Trophoblast cell (in vitro differentiated cells and primary cell): Measurements from ENCODE around the gene RNF181.

Source experiments
- DNase-seq, 2 donors: peaks; one replicate each; pipeline ENCODE4 v3.0.0-alpha.2; 2016
- H2AFZ ChIP-seq: 2 replicates; pipeline ENCODE4 v1.6.1; 2013; ENCODE audit warnings: low read length, moderate library complexity, mild to moderate bottlenecking; ENCODE audit not compliant: insufficient read depth, poor library complexity
- H2AK5ac ChIP-seq: 2 replicates; pipeline ENCODE4 v1.6.1; 2013; ENCODE audit warnings: mild to moderate bottlenecking, low read length
- H2BK120ac ChIP-seq: 2 replicates; pipeline ENCODE4 v1.6.1; 2013; ENCODE audit warnings: low read length, mild to moderate bottlenecking, moderate library complexity; ENCODE audit not compliant: insufficient read depth, poor library complexity
- H2BK12ac ChIP-seq: 2 replicates; pipeline ENCODE4 v1.6.1; 2013; ENCODE audit warnings: mild to moderate bottlenecking, low read length, moderate library complexity
- H2BK5ac ChIP-seq: 2 replicates; pipeline ENCODE4 v1.6.1; 2013; ENCODE audit warnings: low read length, low read depth, moderate library complexity, mild to moderate bottlenecking; ENCODE audit not compliant: poor library complexity
- H3K14ac ChIP-seq: 2 replicates; pipeline ENCODE4 v1.6.1; 2013; ENCODE audit warnings: mild to moderate bottlenecking, low read length
- H3K18ac ChIP-seq: 2 replicates; pipeline ENCODE4 v1.6.1; 2013; ENCODE audit warnings: mild to moderate bottlenecking, low read length
- H3K23ac ChIP-seq: 2 replicates; pipeline ENCODE4 v1.6.1; 2013; ENCODE audit warnings: low read length
- H3K27ac ChIP-seq: 2 replicates; pipeline ENCODE4 v1.5.1; 2013; ENCODE audit warnings: low read depth, mild to moderate bottlenecking, inconsistent platforms, low read length, moderate library complexity
- H3K27me3 ChIP-seq: 2 replicates; pipeline ENCODE4 v1.6.1; 2013; ENCODE audit warnings: inconsistent platforms, mild to moderate bottlenecking, low read length, moderate library complexity; ENCODE audit not compliant: insufficient read depth
- H3K36me3 ChIP-seq, 2 experiments: 1 replicate in 1 of 2; 2 replicates in 1 of 2; pipeline ENCODE4 v1.6.1; 2013; ENCODE audit warnings: low read length in 2 of 2, mild to moderate bottlenecking in 2 of 2, moderate library complexity in 1 of 2; ENCODE audit not compliant: insufficient read depth in 2 of 2, control insufficient read depth in 1 of 2
- H3K4ac ChIP-seq: 2 replicates; pipeline ENCODE4 v1.6.1; 2013; ENCODE audit warnings: low read depth, mild to moderate bottlenecking, low read length, moderate library complexity
- H3K4me1 ChIP-seq, 2 experiments: 1 replicate in 1 of 2; 2 replicates in 1 of 2; pipeline ENCODE4 v1.6.1; 2013; ENCODE audit warnings: low read length in 2 of 2, mild to moderate bottlenecking in 2 of 2, moderate library complexity in 1 of 2; ENCODE audit not compliant: insufficient read depth in 2 of 2, control insufficient read depth in 1 of 2
- H3K4me2 ChIP-seq: 2 replicates; pipeline ENCODE4 v1.6.1; 2013; ENCODE audit warnings: inconsistent platforms, mild to moderate bottlenecking, low read length, moderate library complexity
- H3K4me3 ChIP-seq: 2 replicates; pipeline ENCODE4 v1.5.1; 2013; ENCODE audit warnings: mild to moderate bottlenecking, low read depth, low read length, inconsistent platforms
- H3K79me1 ChIP-seq: one replicate; pipeline ENCODE4 v1.6.1; 2013; ENCODE audit warnings: low read length
- H3K79me2 ChIP-seq: 2 replicates; pipeline ENCODE4 v1.6.1; 2013; ENCODE audit warnings: low read length, mild to moderate bottlenecking; ENCODE audit not compliant: control insufficient read depth, insufficient read depth, poor library complexity
- H3K9ac ChIP-seq: 2 replicates; pipeline ENCODE4 v1.6.1; 2013; ENCODE audit warnings: mild to moderate bottlenecking, low read length
- H3K9me3 ChIP-seq: 2 replicates; pipeline ENCODE4 v1.6.1; 2013; ENCODE audit warnings: low read depth, mild to moderate bottlenecking, control low read depth, inconsistent platforms, low read length; ENCODE audit not compliant: insufficient read depth
- H4K12ac ChIP-seq: 2 replicates; pipeline ENCODE4 v1.6.1; 2013; ENCODE audit warnings: low read depth, mild to moderate bottlenecking, low read length, moderate library complexity
- H4K8ac ChIP-seq: 2 replicates; pipeline ENCODE4 v1.6.1; 2013; ENCODE audit warnings: low read depth, mild to moderate bottlenecking, low read length, moderate library complexity
- H4K91ac ChIP-seq: one replicate; pipeline ENCODE4 v1.6.1; 2013; ENCODE audit warnings: low read depth, mild to moderate bottlenecking, low read length, moderate library complexity
- whole genome bisulfite sequencing: extraction: QIAGEN DNeasy Blood & Tissue Kit; methylation state at CpG from one replicate; pipeline ENCODE4 v1.1.7; 2013; ENCODE audit warnings: missing lambda C conversion rate; ENCODE audit not compliant: insufficient read length, insufficient coverage; ENCODE audit errors: extremely low coverage; 5-methylcytosine and 5-hydroxymethylcytosine counted together

RNF181 gene

GRCh38 chr2:85548608-85548900 is 47.0 kb upstream of the RNF181 start:
- Histone ChIP-seq H3K79me2 (no peaks in the 10 kb centered on the region), H3K27ac (no peak overlapping the region), H4K91ac (no peak overlapping the region), H4K12ac (no peak overlapping the region), H3K79me1 (no peaks in the 10 kb centered on the region), H3K18ac (no peak overlapping the region), H3K23ac (no peak overlapping the region), H3K14ac (no peak overlapping the region), H4K8ac (no peak overlapping the region), H2BK120ac (no peak overlapping the region), H2AK5ac (no peak overlapping the region), H2BK5ac (no peak overlapping the region), H2AFZ (no peak overlapping the region), H3K9me3 (no peaks in the 10 kb centered on the region), H3K36me3 (peaks cover 28 to 58% of the 10 kb centered on the region in 2 experiments), H2BK12ac (no peak overlapping the region), H3K4ac (no peak overlapping the region), H3K27me3 (no peaks in the 10 kb centered on the region), H3K4me3 (no peak overlapping the region), H3K9ac (no peak overlapping the region), H3K4me1 (no peaks in the 10 kb centered on the region), H3K4me2 (no peak overlapping the region)
- no CpG with 5 or more reads among the region's 2 CpGs for WGBS
- DNase-seq: no peak

GRCh38 chr2:85549095-85549494 is 46.5 kb upstream of the RNF181 start:
- no peak overlapping the region for H4K12ac ChIP-seq
- no peak overlapping the region for H4K91ac ChIP-seq

GRCh38 chr2:85549826-85550225 is 45.7 kb upstream of the RNF181 start:
- H3K18ac ChIP-seq: no peak overlapping the region
- no peak overlapping the region for H2AK5ac ChIP-seq
- no peaks in the 10 kb centered on the region for H3K79me2 ChIP-seq
- no peak overlapping the region for H4K8ac ChIP-seq
- no peak overlapping the region for H3K14ac ChIP-seq
- no CpG with 5 or more reads among the region's 4 CpGs for WGBS
- no peak overlapping the region for H3K4ac ChIP-seq
- H2BK12ac ChIP-seq: no peak overlapping the region
- H3K27me3 ChIP-seq: no peaks in the 10 kb centered on the region
- H3K27ac ChIP-seq: no peak overlapping the region
- no peak overlapping the region for H4K12ac ChIP-seq
- H3K4me3 ChIP-seq: no peak overlapping the region
- H3K9ac ChIP-seq: no peak overlapping the region
- no peaks in the 10 kb centered on the region for H3K79me1 ChIP-seq
- no peaks in the 10 kb centered on the region for H3K4me1 ChIP-seq
- no peaks in the 10 kb centered on the region for H3K9me3 ChIP-seq
- H3K23ac ChIP-seq: peak overlapping the region; percentile 32
- no peak overlapping the region for H2BK5ac ChIP-seq
- H4K91ac ChIP-seq: no peak overlapping the region
- no peak overlapping the region for H2BK120ac ChIP-seq
- peak; percentile 59 for DNase-seq
- H3K36me3 ChIP-seq: peaks cover 34 to 61% of the 10 kb centered on the region in 2 experiments
- no peak overlapping the region for H3K4me2 ChIP-seq
- no peak overlapping the region for H2AFZ ChIP-seq

More at GRCh38 chr2:85549095-85549494, 46.5 kb upstream of the RNF181 start:
- no peaks in the 10 kb centered on the region for H3K79me1 ChIP-seq
- no peak overlapping the region for H2AFZ ChIP-seq
- no peaks in the 10 kb centered on the region for H3K9me3 ChIP-seq
- WGBS: no CpG with 5 or more reads among the region's 10 CpGs
- H2AK5ac ChIP-seq: no peak overlapping the region
- peak in 1 of 2 donors; percentile 10 for DNase-seq
- H4K8ac ChIP-seq: no peak overlapping the region
- H3K23ac ChIP-seq: no peak overlapping the region
- no peak overlapping the region for H3K9ac ChIP-seq
- no peak overlapping the region for H3K14ac ChIP-seq
- H2BK12ac ChIP-seq: no peak overlapping the region
- H3K4me3 ChIP-seq: no peak overlapping the region
- no peak overlapping the region for H3K4ac ChIP-seq
- H2BK120ac ChIP-seq: no peak overlapping the region
- no peak overlapping the region for H3K27ac ChIP-seq
- peaks cover 31 to 60% of the 10 kb centered on the region in 2 experiments for H3K36me3 ChIP-seq
- no peak overlapping the region for H2BK5ac ChIP-seq
- no peak overlapping the region for H3K4me2 ChIP-seq
- H3K18ac ChIP-seq: no peak overlapping the region
- no peaks in the 10 kb centered on the region for H3K27me3 ChIP-seq
- no peaks in the 10 kb centered on the region for H3K79me2 ChIP-seq
- H3K4me1 ChIP-seq: no peaks in the 10 kb centered on the region

GRCh38 chr2:85550486-85550885 is 45.1 kb upstream of the RNF181 start:
- no peak overlapping the region for H2BK5ac ChIP-seq
- no peaks in the 10 kb centered on the region for H3K27me3 ChIP-seq
- no peaks in the 10 kb centered on the region for H3K79me1 ChIP-seq
- H2AK5ac ChIP-seq: no peak overlapping the region
- no peaks in the 10 kb centered on the region for H3K79me2 ChIP-seq
- H4K12ac ChIP-seq: no peak overlapping the region
- H3K4me1 ChIP-seq: no peaks in the 10 kb centered on the region
- no peaks in the 10 kb centered on the region for H3K9me3 ChIP-seq
- H2BK12ac ChIP-seq: no peak overlapping the region
- no peak overlapping the region for H3K23ac ChIP-seq
- no peak overlapping the region for H3K27ac ChIP-seq
- H2AFZ ChIP-seq: no peak overlapping the region
- no peak overlapping the region for H3K14ac ChIP-seq
- H3K18ac ChIP-seq: no peak overlapping the region
- H3K36me3 ChIP-seq: peaks cover 35 to 63% of the 10 kb centered on the region in 2 experiments
- no peak overlapping the region for H3K9ac ChIP-seq
- no peak overlapping the region for H3K4me3 ChIP-seq
- H3K4ac ChIP-seq: no peak overlapping the region
- H2BK120ac ChIP-seq: no peak overlapping the region
- WGBS: no CpG with 5 or more reads among the region's 10 CpGs
- H4K91ac ChIP-seq: no peak overlapping the region
- DNase-seq: peak in 1 of 2 donors; percentile 7
- H4K8ac ChIP-seq: no peak overlapping the region
- H3K4me2 ChIP-seq: no peak overlapping the region
